Measurements from ENCODE around the gene MDH2.

- TF ChIP-seq CTCF (IDR thresholded peaks at IDR 0.05; ENCODE audit: low read depth, low read length) (no peak), EZH2phosphoT487 (IDR thresholded peaks at IDR 0.05; ENCODE audit: low read depth) (no peak)
These were observed 10.6 kb upstream of the MDH2 start for GRCh38 chr7:76037310-76037709.

Measured in OCI-LY3 (cell line).